HepG2 (cell line): Measurements from ENCODE around the gene CCND1. TPM values are rescaled to one million over a fixed set of nuclear protein-coding genes. Genes with fewer than 3 reads are reported as not detected.

Source experiments
- ATAC-seq: fragments of 200-7000 bp; cut with Tn5 transposase; 3 replicates; pipeline ENCODE4 v1.9.1; 2020; ENCODE audit warnings: mild to moderate bottlenecking, moderate library complexity
- BruUV-seq: library from RNA; stranded (reverse); fragments of 400-500 nt; replicated peaks from 2 replicates; lab custom pipeline; 2021; lab: Mats Ljungman, UMichigan
- CTCF ChIA-PET: fragments of 300-600 bp; formaldehyde crosslinking; extraction: SDS; loops from one replicate; lab custom pipeline; 2021; ENCODE audit warnings: low total read pairs, inconsistent platforms, low intra/inter-chr PET ratio; lab: Yijun Ruan, JAX
- POLR2A ChIA-PET: fragments of 350-600 bp; sonication (Branson Sonifier 250); formaldehyde crosslinking; loops from one replicate; lab custom pipeline; 2020; ENCODE audit warnings: antibody characterized with exemption, inconsistent platforms; lab: Yijun Ruan, JAX
- DNase-seq: peaks from one replicate; pipeline ENCODE4 v3.0.0-alpha.2; 2015; ENCODE audit warnings: low spot score
- FAIRE-seq: peaks from 3 replicates; lab custom pipeline; 2011; peaks lifted over from hg19 to GRCh38; lab: Jason Lieb, UNC
- H2AFZ ChIP-seq: one replicate; pipeline ENCODE4 v1.6.1; 2011; ENCODE audit warnings: low read length, inconsistent platforms
- H3K27ac ChIP-seq: fragments of 300-600 bp; 3 replicates; pipeline ENCODE4 v1.8.0; 2011; ENCODE audit warnings: mixed run types, mild to moderate bottlenecking, mixed read lengths, low read length, inconsistent platforms; ENCODE audit not compliant: insufficient read depth; ENCODE audit errors: extremely low read length
- H3K27me3 ChIP-seq, 2 experiments: fragments of 200-600 bp in 1 of 2; 2 replicates in 1 of 2; 3 replicates in 1 of 2; pipeline versions ENCODE4 v1.6.0 to v1.8.0; 2011; ENCODE audit warnings: low read length in 2 of 2, mild to moderate bottlenecking in 2 of 2, moderate library complexity in 2 of 2, inconsistent platforms in 1 of 2; ENCODE audit not compliant: insufficient read depth in 2 of 2, control insufficient read depth in 1 of 2
- H3K36me3 ChIP-seq, 2 experiments: fragments of 200-600 bp in 1 of 2; replicated peaks in 1 of 2; 2 replicates in 1 of 2; 3 replicates in 1 of 2; pipeline versions ENCODE4 v1.5.1 to v1.8.0; 2011; ENCODE audit warnings: low read length in 2 of 2, inconsistent platforms in 1 of 2; ENCODE audit not compliant: insufficient read depth in 2 of 2, control insufficient read depth in 1 of 2
- H3K4me1 ChIP-seq: 2 replicates; pipeline ENCODE4 v1.5.1; 2012; ENCODE audit warnings: low read length, inconsistent platforms; ENCODE audit not compliant: insufficient read depth
- H3K4me2 ChIP-seq: 2 replicates; pipeline ENCODE4 v1.6.0; 2011; ENCODE audit warnings: low read depth, low read length, inconsistent platforms
- H3K4me3 ChIP-seq, 3 experiments: fragments of 200-600 bp in 1 of 3; sonication (generic), shearing (Covaris generic) in 1 of 3; replicated peaks in 1 of 3; 2 replicates each; pipeline ENCODE4 v1.5.1; 2011 to 2016; ENCODE audit warnings: low read length in 3 of 3, inconsistent platforms in 2 of 3, low read depth in 2 of 3, mild to moderate bottlenecking in 2 of 3, control low read depth in 1 of 3, mixed read lengths in 1 of 3; ENCODE audit not compliant: insufficient read depth in 1 of 3
- H3K79me2 ChIP-seq: one replicate; pipeline ENCODE4 v1.6.1; 2011; ENCODE audit warnings: low read length, inconsistent platforms; ENCODE audit not compliant: insufficient read depth
- H3K9ac ChIP-seq: 2 replicates; pipeline ENCODE4 v1.6.0; 2011; ENCODE audit warnings: mild to moderate bottlenecking, low read depth, low read length, inconsistent platforms; ENCODE audit not compliant: insufficient read depth
- H3K9me3 ChIP-seq: 2 replicates; pipeline ENCODE4 v1.5.1; 2012; ENCODE audit warnings: mild to moderate bottlenecking, low read length
- H4K20me1 ChIP-seq: 2 replicates; pipeline ENCODE4 v1.6.0; 2011; ENCODE audit warnings: inconsistent platforms, mild to moderate bottlenecking, low read length, moderate library complexity; ENCODE audit not compliant: insufficient read depth
- MIER3 ChIP-seq: IDR thresholded peaks from 2 replicates; pipeline ENCODE4 v1.6.1; 2016; ENCODE audit warnings: missing compliant biosample characterization, borderline replicate concordance
- NAIF1 ChIP-seq: sonication (generic); formaldehyde crosslinking; IDR thresholded peaks from 2 replicates; pipeline ENCODE4 v1.5.0; 2020; ENCODE audit warnings: mild to moderate bottlenecking, missing genetic modification reagents, borderline replicate concordance
- NCOA1 ChIP-seq: sonication (generic); formaldehyde crosslinking; IDR thresholded peaks from 2 replicates; pipeline ENCODE4 v1.9.0; 2021; ENCODE audit warnings: missing genetic modification reagents
- PAF1 ChIP-seq: IDR thresholded peaks from 2 replicates; pipeline ENCODE4 v1.6.1; 2016; ENCODE audit warnings: missing genetic modification reagents, missing compliant biosample characterization
- TBP ChIP-seq: sonication (generic); formaldehyde crosslinking; IDR thresholded peaks from 2 replicates; pipeline ENCODE4 v1.5.0; 2020; ENCODE audit warnings: missing genetic modification reagents
- U2AF2 ChIP-seq: fragments of 200-400 bp; formaldehyde crosslinking; IDR thresholded peaks from 2 replicates; pipeline ENCODE4 v1.6.1; 2017; ENCODE audit warnings: low read depth, mild to moderate bottlenecking, low read length
- ZKSCAN1 ChIP-seq: fragments of 150-350 bp; IDR thresholded peaks from 2 replicates; pipeline ENCODE4 v1.6.1; 2014; ENCODE audit warnings: low read length
- ZNF331 ChIP-seq: sonication (generic); formaldehyde crosslinking; IDR thresholded peaks from 2 replicates; pipeline ENCODE4 v1.4.0; 2020; ENCODE audit warnings: missing genetic modification reagents
- ZNF468 ChIP-seq: sonication (generic); formaldehyde crosslinking; IDR thresholded peaks from 2 replicates; pipeline ENCODE4 v1.8.0; 2022; ENCODE audit warnings: mild to moderate bottlenecking, moderate library complexity, missing genetic modification reagents
- ZNF598 ChIP-seq: sonication (generic); formaldehyde crosslinking; IDR thresholded peaks from 2 replicates; pipeline ENCODE4 v1.5.1; 2020; ENCODE audit warnings: mild to moderate bottlenecking, missing genetic modification reagents, borderline replicate concordance
- ZNF629 ChIP-seq: sonication (generic); formaldehyde crosslinking; conservative IDR thresholded peaks from 2 replicates; pipeline ENCODE4 v1.5.0; 2020; ENCODE audit warnings: missing genetic modification reagents
- ZNF747 ChIP-seq: sonication (generic); formaldehyde crosslinking; IDR thresholded peaks from 2 replicates; pipeline ENCODE4 v1.8.1; 2023; ENCODE audit warnings: missing genetic modification reagents, mild to moderate bottlenecking, borderline replicate concordance
- ZNF788 ChIP-seq: sonication (generic); formaldehyde crosslinking; IDR thresholded peaks from 2 replicates; pipeline ENCODE4 v1.5.0; 2020; ENCODE audit warnings: mild to moderate bottlenecking, missing genetic modification reagents, borderline replicate concordance
- ZSCAN25 ChIP-seq: sonication (generic); formaldehyde crosslinking; IDR thresholded peaks from 2 replicates; pipeline ENCODE4 v1.8.0; 2022; ENCODE audit warnings: mild to moderate bottlenecking, missing genetic modification reagents
- WGBS: methylation state at CpG from one replicate; pipeline ENCODE4 v1.1.6; 2017; ENCODE audit warnings: low lambda C conversion rate; 5-methylcytosine and 5-hydroxymethylcytosine counted together
- in situ Hi-C: cut with HindIII; loops from 2 replicates; pipeline ENCODE4 v1.10.0; 2017; ENCODE audit warnings: low pct_unique_long_range_greater_than_20kb; ENCODE audit not compliant: extremely low pct_ligation_motif_present
- intact Hi-C: fragments of 100-400 bp; cut with micrococcal nuclease; formaldehyde crosslinking; loops from one replicate; pipeline ENCODE4 v1.10.0; 2022; ENCODE audit not compliant: unreplicated experiment
- polyA plus RNA-seq, 8 experiments: library from polyadenylated mRNA; depleted of rRNA in 3 of 8; stranded (reverse) in 7 of 8; unstranded in 1 of 8; fragments of >200 nt; fragmentation: Illumina TruSeq in 4 of 8; extraction: Trizol in 4 of 8; gene quantifications; 2 replicates each; pipeline versions ENCODE4 v1.2.1 to v1.2.3, GENCODE V29; 2011 to 2016; ENCODE audit warnings: low read depth in 4 of 8, missing spikeins in 1 of 8, mixed read lengths in 1 of 8; ENCODE audit not compliant: insufficient read depth in 1 of 8
- total RNA-seq, 5 experiments: library from RNA; depleted of rRNA; stranded (reverse); fragments of >200 nt; fragmentation: Illumina TruSeq; extraction: Trizol; gene quantifications; 2 replicates each; pipeline ENCODE4 v1.2.3, GENCODE V29; 2016; ENCODE audit warnings: low read depth in 1 of 5
- TF ChIP-seq, protein P1 (sequence below): sonication (generic); formaldehyde crosslinking; IDR thresholded peaks from 2 replicates; pipeline ENCODE4 v1.4.0; 2020; ENCODE audit warnings: missing genetic modification reagents

CCND1 gene
- total and polyA plus RNA-seq, 2 of the 13 experiments (the other 11 are each of a cell fraction or from before 2014, with no cell fraction given), result 107 to 136 TPM

DNA sequence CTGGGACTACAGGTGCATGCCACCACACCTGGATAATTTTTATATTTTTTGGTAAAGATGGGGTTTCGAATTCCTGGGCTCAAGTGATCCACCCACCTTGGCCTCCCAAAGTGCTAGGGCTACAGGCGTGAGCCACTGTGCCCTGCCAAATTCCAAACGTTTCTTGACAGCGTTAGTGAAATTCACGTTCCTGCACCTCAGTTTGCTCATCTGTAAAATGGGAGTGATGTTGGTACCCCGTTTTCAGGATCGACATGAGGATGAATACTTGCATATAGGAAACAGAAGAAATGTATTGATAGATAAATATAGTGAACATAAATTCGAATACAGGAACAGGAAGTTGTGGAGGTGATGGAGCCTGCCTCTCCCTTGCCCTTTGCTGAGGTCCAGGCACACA, 44.4 kb downstream of the CCND1 start:
- no peak overlapping the region for H3K27ac ChIP-seq
- no peak overlapping the region; a peak in 1 of 6 replicates for H3K4me3 ChIP-seq
- ATAC-seq, result no peak
- peaks cover 0 to 5% of the 10 kb centered on the region in 2 experiments; a peak in 2 of 5 replicates for H3K27me3 ChIP-seq
- no peaks in the 10 kb centered on the region for H3K79me2 ChIP-seq
- no TSS peak for BruUV-seq
- TF ChIP-seq ZKSCAN1 (peak; percentile 36; the same call in 1 of the 2 replicates), TBP (CRISPR knock-in tag) (no peak), ZNF629 (CRISPR knock-in tag) (peak; percentile 58), ZNF468 (CRISPR knock-in tag) (0 out of 2 replicates have a peak, but pooled peaks have one; percentile 9)
- intact Hi-C loops (loop anchor here (5.0 kb wide), 1 partner anchor 157 kb away; no protein-coding TSS in a partner anchor), in situ Hi-C loops (loop anchor here (5.0 kb wide), 2 partner anchors 117 to 202 kb away; no protein-coding TSS in a partner anchor)
- peak overlapping the region; percentile 49 for H3K4me2 ChIP-seq
- no peaks in the 10 kb centered on the region for H4K20me1 ChIP-seq
- no peak for FAIRE-seq
- H3K9ac ChIP-seq, result no peak overlapping the region
- no peak for DNase-seq
- 18% methylated on average over 8 of the region's 8 CpGs for WGBS
- CTCF ChIA-PET, result interaction anchor here (1.2 to 3.4 kb wide), 5 partner anchors 23 to 203 kb away, joined by 6 to 20 read pairs (median 10); no protein-coding TSS in a partner anchor
- H3K9me3 ChIP-seq, result no peaks in the 10 kb centered on the region
- peaks cover 65% of the 10 kb centered on the region for H3K4me1 ChIP-seq
- H2AFZ ChIP-seq, result no peak overlapping the region
- POLR2A ChIA-PET, result no interaction called here
- H3K36me3 ChIP-seq, result no peaks in the 10 kb centered on the region

DNA sequence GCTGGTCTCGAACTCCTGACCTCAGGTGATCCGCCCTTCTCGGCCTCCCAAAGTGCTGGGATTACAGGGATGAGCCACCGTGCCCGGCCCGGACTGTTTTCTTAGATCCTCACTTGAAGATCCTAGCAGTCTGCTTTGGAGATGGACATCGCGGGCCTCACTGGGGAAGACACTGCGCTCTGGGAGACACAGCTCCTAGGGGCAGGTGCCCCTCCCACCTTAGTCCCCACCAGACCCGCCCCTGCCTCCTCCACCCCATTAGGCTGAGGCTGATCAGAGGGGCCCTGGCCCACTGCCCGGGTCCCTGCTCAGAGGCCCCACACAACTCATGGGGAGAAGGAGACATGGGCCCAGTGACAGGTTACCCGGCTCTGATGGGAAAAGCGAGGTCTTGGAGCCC, 45.5 kb downstream of the CCND1 start:
- Histone ChIP-seq H3K4me2 (no peak overlapping the region), H3K79me2 (no peaks in the 10 kb centered on the region)
- TF ChIP-seq NCOA1 (no peak), NAIF1 (CRISPR knock-in tag) (no peak), ZNF331 (CRISPR knock-in tag) (no peak), U2AF2 (no peak), ZSCAN25 (CRISPR knock-in tag) (no peak), PAF1 (CRISPR knock-in tag) (no peak), ZNF788 (CRISPR knock-in tag) (no peak), ZNF598 (CRISPR knock-in tag) (no peak), MIER3 (CRISPR knock-in tag) (no peak), ZNF747 (CRISPR knock-in tag) (no peak)
- TF ChIP-seq, protein P1, sequence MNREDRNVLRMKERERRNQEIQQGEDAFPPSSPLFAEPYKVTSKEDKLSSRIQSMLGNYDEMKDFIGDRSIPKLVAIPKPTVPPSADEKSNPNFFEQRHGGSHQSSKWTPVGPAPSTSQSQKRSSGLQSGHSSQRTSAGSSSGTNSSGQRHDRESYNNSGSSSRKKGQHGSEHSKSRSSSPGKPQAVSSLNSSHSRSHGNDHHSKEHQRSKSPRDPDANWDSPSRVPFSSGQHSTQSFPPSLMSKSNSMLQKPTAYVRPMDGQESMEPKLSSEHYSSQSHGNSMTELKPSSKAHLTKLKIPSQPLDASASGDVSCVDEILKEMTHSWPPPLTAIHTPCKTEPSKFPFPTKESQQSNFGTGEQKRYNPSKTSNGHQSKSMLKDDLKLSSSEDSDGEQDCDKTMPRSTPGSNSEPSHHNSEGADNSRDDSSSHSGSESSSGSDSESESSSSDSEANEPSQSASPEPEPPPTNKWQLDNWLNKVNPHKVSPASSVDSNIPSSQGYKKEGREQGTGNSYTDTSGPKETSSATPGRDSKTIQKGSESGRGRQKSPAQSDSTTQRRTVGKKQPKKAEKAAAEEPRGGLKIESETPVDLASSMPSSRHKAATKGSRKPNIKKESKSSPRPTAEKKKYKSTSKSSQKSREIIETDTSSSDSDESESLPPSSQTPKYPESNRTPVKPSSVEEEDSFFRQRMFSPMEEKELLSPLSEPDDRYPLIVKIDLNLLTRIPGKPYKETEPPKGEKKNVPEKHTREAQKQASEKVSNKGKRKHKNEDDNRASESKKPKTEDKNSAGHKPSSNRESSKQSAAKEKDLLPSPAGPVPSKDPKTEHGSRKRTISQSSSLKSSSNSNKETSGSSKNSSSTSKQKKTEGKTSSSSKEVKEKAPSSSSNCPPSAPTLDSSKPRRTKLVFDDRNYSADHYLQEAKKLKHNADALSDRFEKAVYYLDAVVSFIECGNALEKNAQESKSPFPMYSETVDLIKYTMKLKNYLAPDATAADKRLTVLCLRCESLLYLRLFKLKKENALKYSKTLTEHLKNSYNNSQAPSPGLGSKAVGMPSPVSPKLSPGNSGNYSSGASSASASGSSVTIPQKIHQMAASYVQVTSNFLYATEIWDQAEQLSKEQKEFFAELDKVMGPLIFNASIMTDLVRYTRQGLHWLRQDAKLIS (CRISPR knock-in tag), result no peak
- TF ChIP-seq, all 625 proteins: peak for 0
- in situ Hi-C loops, result loop anchor here (5.0 kb wide), 2 partner anchors 116 to 201 kb away; no protein-coding TSS in a partner anchor
- WGBS, result 61% methylated on average over 6 of the region's 13 CpGs
- ATAC-seq (no peak), DNase-seq (no peak), FAIRE-seq (no peak)
- Histone ChIP-seq H3K4me1 (peaks cover 69% of the 10 kb centered on the region), H3K27me3 (peaks cover 0 to 5% of the 10 kb centered on the region in 2 experiments; a peak in 2 of 5 replicates), H2AFZ (no peak overlapping the region), H4K20me1 (no peaks in the 10 kb centered on the region), H3K9ac (no peak overlapping the region), H3K9me3 (no peaks in the 10 kb centered on the region), H3K27ac (no peak overlapping the region), H3K36me3 (no peaks in the 10 kb centered on the region), H3K4me3 (no peak overlapping the region)
- CTCF ChIA-PET, result interaction anchor here (1.2 to 3.4 kb wide), 5 partner anchors 22 to 202 kb away, joined by 6 to 20 read pairs (median 10); no protein-coding TSS in a partner anchor
- no TSS peak for BruUV-seq
- POLR2A ChIA-PET, result interaction anchor here (0.8 kb wide), 1 partner anchor 11 kb away, joined by 3 read pairs; the partner anchor contains the start of gene LTO1
- intact Hi-C loops, result loop anchor here (1.0 to 5.0 kb wide), 3 partner anchors 22 to 202 kb away; no protein-coding TSS in a partner anchor
